ENCODE results near the gene CLMN.

CLMN gene

DNA sequence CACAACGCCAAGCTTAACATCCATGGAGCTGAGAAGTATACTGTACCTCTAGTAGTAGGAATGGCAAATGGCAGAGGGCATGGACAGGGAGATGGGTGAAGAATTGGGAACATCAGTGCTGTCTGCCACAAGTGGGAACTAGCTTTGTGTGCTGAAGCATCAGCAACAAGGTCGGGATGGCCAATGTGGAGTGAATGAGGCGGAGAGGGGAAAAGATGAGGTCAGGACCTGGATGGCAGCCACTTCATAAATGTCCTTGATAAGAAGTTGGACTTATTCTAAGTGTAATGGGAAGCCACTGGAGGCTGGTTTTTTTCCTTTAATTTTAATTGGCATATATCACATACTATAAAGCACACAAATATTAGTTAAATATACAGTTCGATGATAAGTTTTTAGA is 21.9 kb upstream of the CLMN start:
- DNase-seq, result no peak

DNA sequence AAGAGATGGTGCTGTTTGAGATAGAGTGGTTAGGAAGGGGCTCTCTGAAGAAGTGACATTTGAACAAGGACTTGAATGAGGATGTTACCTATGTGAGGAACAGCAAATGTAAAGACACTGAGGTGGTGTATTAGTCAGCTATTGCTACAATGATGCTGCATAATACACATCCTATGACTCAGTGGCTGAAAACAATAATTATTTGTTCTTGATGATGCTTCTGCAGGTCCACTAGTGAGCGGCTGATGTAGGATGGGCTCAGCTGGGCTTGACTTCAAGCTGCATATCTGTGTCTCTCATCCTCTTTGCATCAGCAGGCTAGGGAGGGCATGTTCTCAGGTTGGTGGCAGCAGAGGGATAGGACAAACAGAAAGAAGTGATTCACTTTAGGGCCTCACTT is 21.4 kb upstream of the CLMN start:
- DNase-seq, result no peak

- DNase-seq, result no peak
These were observed 20.5 kb upstream of the CLMN start for GRCh38 chr14:95340201-95340697.

DNA sequence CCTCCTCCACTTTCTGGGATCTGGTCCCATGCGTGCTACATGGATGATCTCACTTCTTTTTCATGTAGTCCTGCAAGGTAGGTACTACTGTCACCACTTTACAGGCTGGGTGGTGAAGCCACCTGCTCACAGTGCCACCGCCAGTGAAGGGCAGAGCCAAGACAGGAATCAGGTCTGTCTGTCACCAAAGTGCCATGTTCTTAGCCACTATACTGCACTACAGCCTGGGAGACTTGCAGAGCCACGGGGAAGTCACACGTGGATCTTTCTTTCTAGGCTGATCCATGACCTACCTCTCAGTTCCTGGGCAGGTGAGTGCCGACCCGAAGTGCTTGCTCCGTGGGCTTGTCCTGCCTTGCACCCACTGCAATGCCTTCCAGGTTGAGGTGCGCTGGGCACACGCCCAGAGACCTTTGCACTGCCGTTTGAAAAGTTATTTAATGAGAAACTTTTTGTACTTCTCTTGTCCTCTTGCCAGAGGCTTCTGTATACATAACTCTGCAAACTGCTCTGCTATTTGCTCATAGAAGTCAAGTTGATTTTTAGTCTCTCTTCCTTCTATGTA is 19.7 kb upstream of the CLMN start:
- no peak for DNase-seq

DNA sequence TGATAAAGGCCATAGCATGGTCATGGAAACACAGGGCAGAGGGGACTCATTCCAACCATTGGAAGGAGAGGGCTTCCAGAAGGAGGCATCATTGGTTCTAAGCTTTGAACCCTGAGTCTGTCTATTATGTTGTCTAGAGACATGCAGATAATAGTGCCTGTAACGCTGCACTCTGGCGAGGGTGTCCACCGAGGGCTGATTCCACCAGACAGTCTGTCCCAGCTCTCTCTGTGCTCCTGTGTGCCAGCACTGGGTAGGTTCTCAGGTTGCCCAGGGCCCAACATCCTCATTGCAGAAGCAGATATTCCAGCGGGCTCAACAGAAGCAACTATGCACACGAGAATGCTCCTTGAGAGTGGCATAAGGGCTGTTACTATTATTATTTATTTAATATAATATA is 18.7 kb upstream of the CLMN start:
- no peak for DNase-seq

GRCh38 chr14:95337041-95337595 is 17.4 kb upstream of the CLMN start:
- DNase-seq, result no peak

GRCh38 chr14:95336192-95336760 is 16.6 kb upstream of the CLMN start:
- DNase-seq, result no peak

GRCh38 chr14:95335071-95335470 is 15.4 kb upstream of the CLMN start:
- DNase-seq, result no peak

DNA sequence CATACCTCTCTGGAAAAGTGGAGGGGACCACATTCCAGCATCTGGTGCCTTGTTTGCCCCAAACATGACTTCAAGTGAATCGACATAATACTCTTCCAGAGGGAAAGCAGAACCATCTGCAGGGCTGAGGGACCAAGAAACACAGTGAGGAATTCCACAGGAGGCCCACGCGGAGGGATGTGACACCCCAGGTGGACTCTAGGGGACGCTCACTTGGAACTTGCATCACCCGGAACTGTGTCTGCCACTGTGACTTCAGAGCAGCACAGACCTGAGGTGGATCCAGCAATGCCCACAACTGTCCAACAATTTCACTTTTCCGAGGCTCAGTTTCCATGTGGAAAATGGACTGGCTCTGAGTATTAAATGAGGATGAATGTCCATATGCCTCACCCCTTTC is 14.3 kb upstream of the CLMN start:
- no peak for DNase-seq

DNA sequence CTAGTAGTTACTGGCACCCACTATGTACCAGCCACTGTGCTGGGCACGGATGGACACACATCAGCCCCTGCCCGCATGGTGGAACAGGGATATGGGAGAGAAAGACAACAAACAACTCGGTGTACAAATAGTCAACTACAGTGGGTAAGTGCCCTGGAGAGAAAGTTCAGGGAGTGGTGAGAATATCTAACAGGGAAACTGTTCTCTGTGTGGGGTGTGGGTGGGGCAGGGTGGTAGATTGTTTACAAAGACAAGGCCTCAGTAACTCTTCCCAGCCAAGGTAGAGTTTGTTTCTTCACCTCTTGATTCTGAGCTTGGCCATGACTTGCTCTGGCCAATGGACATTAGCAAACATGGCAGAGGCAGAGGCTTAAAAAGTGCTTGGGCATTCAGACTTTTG is 12.9 kb upstream of the CLMN start:
- DNase-seq, result no peak

DNA sequence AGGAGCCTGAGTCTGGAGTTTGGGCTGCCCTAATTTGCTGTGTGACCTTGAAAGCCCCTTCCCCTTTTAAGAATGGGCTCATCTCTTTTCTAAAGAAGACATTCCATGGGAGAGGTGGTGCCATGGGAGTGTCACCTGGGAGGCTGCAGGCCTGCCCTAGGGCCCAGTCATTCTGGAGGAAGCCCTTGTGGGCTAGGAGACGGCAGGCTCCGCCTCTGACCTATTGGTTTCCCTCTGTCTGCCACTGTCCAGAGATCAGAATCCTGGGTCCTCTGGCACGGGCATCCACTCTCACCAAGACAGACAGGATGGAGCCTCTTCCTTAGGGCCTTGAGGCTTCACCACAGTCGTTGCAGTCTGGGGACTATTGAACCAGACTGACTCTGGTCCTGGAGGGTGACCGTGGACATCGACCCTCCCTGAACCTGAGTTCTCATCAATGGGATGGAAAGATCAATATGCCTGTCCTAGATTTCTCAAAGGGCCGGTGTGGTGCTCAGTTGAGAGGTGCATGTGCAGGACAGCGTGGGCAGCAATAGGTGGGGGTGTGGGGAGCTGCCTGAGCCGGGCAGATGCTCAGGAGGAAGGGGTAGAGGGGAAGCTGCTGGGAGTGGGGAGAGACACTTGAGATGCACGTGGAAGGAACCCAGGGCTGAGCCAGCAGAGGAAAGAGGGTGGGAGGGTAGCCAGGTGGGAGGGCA is 12.2 kb upstream of the CLMN start:
- DNase-seq, result no peak

GRCh38 chr14:95330591-95331370 is 11.1 kb upstream of the CLMN start:
- no peak for DNase-seq

- no peak for DNase-seq
These were observed 10.2 kb upstream of the CLMN start for GRCh38 chr14:95329941-95330340.

- no peak for DNase-seq
These were observed 9.2 kb upstream of the CLMN start for GRCh38 chr14:95328729-95329503.

DNA sequence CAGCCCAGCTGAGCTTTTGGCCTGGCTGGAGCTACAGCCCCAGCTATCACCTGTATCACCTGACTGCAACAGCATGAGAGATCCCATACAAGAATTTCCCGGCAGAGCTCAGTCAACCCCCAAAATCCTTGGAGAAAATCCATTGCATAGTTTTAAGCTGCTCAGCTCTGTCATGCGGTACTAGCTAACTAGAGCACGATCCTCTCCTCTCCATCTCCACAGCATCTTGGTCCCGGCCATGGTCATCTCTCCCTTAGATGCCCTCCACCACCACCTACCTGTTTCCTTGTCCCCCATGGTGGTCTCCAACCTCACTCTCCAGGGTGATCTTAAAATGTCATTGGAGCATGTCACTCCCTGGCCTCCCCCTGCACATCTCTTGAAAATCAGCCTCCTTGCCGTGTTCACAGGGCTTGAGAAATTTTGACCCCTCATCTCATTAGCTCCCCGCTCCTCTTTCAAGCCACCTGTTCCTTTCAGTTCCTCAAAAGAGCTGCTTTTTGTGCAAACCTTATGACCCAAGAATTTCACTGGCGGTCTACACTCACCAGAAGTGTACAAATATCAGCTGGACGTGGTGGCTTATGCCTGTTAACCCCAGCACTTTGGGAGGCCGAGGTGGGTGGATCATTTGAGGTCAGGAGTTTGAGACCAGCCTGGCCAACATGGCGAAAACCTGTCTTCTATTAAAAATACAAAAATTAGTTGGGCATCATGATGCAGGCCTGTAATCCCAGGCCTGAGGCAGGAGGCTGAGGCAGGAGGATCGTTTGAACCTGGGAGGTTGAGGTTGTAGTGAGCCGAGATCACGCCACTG is 8.1 kb upstream of the CLMN start:
- no peak for DNase-seq

DNA sequence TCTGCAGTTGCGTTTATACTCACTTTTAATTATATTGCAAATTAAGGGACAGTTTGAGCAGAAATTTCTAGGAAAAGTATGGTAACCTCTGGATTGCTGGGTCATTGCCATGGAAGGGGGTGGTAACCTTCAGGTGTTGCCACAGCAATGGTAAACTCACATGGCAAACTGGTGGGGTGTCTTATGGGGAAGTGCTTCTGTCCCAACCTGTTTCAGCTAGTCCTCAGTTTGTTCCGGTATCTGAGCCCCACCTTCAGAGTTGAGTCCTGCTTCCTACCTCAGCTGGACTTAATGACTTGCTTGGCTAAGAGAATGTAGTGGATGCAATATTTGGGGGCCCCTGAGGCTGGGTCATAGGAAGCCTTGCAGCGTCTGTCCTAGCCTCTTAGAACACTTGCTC is 7.3 kb upstream of the CLMN start:
- no peak for DNase-seq

DNA sequence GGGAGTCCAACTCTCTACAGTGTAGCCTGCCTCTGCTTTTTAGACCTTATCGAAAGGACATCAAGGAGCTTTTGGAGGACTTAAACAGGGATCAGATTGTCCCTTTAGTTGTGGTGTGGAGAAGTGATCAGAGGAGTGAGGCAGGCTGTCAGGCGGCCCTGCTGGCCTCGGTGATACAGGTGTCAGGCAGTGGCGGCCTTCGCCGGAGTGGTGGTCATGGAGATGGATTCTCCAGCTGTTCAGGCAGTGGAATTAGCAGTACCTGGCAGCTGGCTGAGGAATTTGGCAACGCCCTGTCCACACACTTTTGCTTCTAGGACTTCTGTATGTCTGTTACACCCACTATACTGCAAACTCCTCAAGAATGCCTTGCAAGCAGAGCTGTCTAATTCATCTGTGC is 4.2 kb upstream of the CLMN start:
- DNase-seq, result no peak

GRCh38 chr14:95323361-95323760 is 3.7 kb upstream of the CLMN start:
- DNase-seq, result no peak

GRCh38 chr14:95322651-95323050 is 2.9 kb upstream of the CLMN start:
- no peak for DNase-seq

DNA sequence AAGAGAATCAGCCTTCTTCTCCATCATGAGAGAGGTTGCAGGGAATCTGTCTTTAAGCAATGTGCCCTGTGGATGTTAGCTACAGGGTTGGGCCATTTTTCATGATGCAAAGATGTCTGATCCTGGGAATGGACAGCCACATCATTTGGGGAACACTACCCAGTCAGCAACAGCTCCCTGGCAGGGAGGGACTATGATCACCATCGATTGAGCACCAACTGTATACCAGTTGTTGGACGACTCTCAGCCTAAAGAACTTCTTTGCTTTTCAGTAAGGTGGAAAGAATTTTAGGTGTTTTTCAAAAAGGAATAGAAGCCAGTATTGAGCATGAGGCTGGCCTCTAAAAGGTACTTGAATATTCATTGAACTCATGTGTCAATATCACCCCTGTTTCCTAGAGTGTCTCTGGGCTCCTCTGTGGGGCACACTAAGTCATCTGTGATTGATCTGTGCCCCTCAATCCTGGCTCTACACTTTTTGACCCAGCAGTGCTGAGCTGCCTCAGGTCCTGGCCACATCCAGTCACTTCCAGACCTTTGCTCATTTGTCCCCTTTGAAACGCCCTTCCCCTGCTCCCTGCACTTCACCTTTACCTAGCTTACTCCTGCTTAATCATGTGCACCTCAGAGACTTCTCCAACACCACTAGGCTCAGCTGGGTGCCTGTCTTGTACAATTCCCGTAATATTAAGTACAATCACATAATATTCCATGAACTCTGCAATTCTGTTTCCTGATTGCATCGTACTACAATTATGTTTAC is 2.2 kb upstream of the CLMN start:
- no peak for DNase-seq

All from stimulated activated CD4-positive, alpha-beta T cell treated with anti-CD3 and anti-CD28 coated beads, Interleukin-15, amount 100 ng/mL, for 24 hours (primary cell).